Measurements from ENCODE around the gene MPND. TPM values are rescaled to one million over a fixed set of nuclear protein-coding genes. Genes with fewer than 3 reads are reported as not detected.

The MPND gene
- polyA plus RNA-seq, 1 experiment = 5.3 TPM

- Histone ChIP-seq H3K36me3 (ENCODE audit: control insufficient read depth, insufficient read depth, low read length) (peaks cover 4% of the 10 kb centered on the region), H3K27me3 (ENCODE audit: control insufficient read depth, insufficient read depth, low read length) (no peaks in the 10 kb centered on the region), H3K4me3 (ENCODE audit: low read depth, low read length) (no peak overlapping the region)
- ChIA-PET CTCF (interaction anchor here (0.9 to 1.6 kb wide), 2 partner anchors 11 to 27 kb away, joined by 3 read pairs; partner anchors contain the start of gene SH3GL1), POLR2A (no interaction called here)
- no peak for DNase-seq (ENCODE audit: low read depth)
- TF ChIP-seq, protein P1, sequence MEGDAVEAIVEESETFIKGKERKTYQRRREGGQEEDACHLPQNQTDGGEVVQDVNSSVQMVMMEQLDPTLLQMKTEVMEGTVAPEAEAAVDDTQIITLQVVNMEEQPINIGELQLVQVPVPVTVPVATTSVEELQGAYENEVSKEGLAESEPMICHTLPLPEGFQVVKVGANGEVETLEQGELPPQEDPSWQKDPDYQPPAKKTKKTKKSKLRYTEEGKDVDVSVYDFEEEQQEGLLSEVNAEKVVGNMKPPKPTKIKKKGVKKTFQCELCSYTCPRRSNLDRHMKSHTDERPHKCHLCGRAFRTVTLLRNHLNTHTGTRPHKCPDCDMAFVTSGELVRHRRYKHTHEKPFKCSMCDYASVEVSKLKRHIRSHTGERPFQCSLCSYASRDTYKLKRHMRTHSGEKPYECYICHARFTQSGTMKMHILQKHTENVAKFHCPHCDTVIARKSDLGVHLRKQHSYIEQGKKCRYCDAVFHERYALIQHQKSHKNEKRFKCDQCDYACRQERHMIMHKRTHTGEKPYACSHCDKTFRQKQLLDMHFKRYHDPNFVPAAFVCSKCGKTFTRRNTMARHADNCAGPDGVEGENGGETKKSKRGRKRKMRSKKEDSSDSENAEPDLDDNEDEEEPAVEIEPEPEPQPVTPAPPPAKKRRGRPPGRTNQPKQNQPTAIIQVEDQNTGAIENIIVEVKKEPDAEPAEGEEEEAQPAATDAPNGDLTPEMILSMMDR (IDR thresholded peaks at IDR 0.05; ENCODE audit: insufficient read depth, low read depth, low read length) = no peak
These were observed 29.6 kb downstream of the MPND start for GRCh38 chr19:4373013-4373367.

DNA sequence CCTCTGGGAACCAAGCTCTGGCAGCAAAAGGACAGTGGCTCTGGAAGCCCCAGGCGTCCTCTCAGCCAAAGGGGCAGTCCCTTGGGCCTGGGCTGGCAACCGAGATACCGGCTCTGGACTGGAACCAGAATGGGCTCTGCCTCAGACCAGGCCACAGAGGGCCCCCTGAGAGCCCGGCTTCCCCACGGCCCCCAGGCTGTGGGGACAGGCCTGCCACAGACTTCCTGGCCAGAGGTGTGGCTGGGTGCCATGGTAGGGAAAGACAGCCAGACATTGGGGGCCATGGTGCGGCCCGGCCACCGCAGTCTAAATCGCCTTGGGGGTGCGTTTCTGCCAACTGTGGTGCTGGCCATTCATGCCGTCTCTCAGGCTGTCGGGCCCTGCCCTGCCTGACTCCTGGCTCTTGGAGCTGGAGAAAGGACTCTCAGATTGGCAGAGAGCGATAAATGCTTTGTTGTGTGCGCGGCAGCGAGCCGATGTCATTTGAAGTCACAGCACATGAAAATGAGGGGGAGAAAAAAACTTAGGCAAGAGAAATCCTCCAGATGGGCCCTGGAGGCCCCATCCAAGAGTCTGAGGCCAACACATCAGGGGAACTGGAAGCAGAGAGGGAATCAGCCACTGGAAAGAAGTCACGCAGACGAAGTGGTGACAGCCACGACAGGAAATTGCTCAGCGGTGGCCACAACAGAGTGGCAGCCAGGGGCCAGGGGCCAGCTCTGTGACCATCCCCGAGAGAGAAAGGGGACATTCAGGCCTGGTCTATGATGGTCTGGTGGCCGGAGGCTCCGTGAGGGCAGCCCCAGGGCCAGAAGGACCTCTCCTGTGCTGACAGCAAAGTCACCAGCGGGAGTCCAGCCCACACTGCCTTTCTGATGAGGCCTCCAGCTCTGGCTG is 30.5 kb downstream of the MPND start:
- Histone ChIP-seq H3K4me3 (ENCODE audit: low read depth, low read length) (no peak overlapping the region), H3K36me3 (ENCODE audit: control insufficient read depth, insufficient read depth, low read length) (peaks cover 4% of the 10 kb centered on the region), H3K27me3 (ENCODE audit: control insufficient read depth, insufficient read depth, low read length) (no peaks in the 10 kb centered on the region)
- TF ChIP-seq, protein P1 (IDR thresholded peaks at IDR 0.05; ENCODE audit: insufficient read depth, low read depth, low read length) = no peak
- ChIA-PET CTCF (interaction anchor here (0.7 to 5.3 kb wide), 8 partner anchors 9 to 107 kb away, joined by 3 to 33 read pairs (median 8); partner anchors contain the start of gene SH3GL1), POLR2A (no interaction called here)
- peak; percentile 35 for DNase-seq (ENCODE audit: low read depth)

DNA sequence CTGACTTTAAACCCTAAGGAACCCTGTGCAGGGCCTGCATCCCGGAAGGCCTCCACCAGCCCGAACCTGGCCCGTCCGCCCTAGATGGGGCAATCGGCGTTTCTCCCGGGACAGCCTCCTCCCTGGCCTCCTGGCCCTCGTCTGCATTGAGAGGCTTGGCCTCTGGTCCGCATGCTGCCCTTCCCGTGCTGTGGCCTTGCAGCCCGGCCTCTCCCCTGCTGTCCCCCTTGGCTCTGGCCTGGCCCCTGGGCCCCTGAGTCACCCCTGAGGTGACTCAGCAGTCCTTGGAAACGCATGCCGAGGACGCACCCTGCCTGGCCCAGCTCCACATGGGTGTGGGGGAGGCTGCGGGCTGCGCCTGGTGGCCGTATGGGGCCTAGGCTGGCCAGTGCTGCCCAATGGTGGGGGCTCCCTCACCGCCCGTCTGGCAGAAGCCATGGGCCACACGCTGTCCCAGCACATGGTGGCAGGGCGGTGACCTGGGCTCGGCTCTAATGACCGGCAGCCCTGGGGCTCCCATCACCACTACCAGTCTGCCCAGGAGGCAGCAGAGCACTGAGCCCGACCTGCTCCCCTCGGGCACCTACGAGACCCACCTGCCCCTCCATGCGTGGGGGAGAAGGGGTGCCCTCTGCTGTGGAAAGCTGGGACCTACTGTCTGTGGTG is 31.3 kb downstream of the MPND start:
- peak; percentile 65 for DNase-seq (ENCODE audit: low read depth)
- TF ChIP-seq, protein P1 (IDR thresholded peaks at IDR 0.05; ENCODE audit: insufficient read depth, low read depth, low read length) = peak; percentile 24
- CTCF ChIA-PET = interaction anchor here (0.7 to 5.3 kb wide), 14 partner anchors 8 to 128 kb away, joined by 3 to 33 read pairs (median 6); partner anchors contain the start of genes SH3GL1 and YJU2
- H3K4me3 ChIP-seq (ENCODE audit: low read depth, low read length) = no peak overlapping the region
- no peaks in the 10 kb centered on the region for H3K27me3 ChIP-seq (ENCODE audit: control insufficient read depth, insufficient read depth, low read length)
- POLR2A ChIA-PET = no interaction called here
- peaks cover 4% of the 10 kb centered on the region for H3K36me3 ChIP-seq (ENCODE audit: control insufficient read depth, insufficient read depth, low read length)

DNA sequence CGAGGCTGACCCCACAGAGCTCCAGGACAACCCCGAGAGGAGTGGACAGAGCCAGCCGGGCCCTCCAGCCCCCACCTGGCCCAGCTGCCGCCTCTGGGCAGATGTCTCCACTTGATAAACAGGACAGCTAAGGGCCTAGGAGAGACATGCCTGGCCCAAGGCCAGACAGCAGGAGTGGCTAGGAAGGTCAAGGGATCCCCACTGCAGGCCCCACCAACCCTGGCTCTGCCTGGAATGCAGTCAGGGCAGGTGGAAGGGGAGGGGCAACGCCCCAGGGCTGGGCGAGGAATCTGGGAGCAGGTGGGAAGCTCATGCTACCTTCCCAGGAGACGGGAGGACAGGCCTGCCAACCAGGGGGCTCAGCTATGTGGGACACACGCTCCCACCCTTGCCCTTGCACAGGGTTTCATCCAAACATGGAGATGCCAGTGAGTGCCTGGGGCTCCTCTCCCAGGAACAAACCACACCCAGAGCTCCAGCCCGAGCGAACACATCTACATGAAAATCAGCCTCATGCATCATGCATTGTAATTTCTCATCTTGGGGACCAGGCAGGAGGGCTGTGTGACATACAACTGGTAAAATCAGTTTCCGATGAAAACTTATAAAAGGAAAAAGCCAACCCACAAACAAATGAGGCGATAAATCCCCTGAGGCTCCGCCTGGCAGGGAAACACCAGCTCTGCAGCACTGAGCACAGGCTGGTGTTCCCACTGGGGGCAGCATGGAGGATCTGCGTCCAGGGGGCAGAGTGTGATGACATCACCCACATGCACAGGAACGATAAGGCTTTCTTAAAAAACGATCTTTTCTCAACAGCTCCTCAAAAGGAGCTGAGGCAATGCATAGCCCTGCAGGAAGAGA is 32.0 kb downstream of the MPND start:
- ChIA-PET CTCF (interaction anchor here (0.6 to 5.3 kb wide), 14 partner anchors 9 to 129 kb away, joined by 3 to 33 read pairs (median 6); partner anchors contain the start of genes SH3GL1 and YJU2), POLR2A (no interaction called here)
- DNase-seq (ENCODE audit: low read depth) = no peak
- Histone ChIP-seq H3K4me3 (ENCODE audit: low read depth, low read length) (no peak overlapping the region), H3K27me3 (ENCODE audit: control insufficient read depth, insufficient read depth, low read length) (no peaks in the 10 kb centered on the region), H3K36me3 (ENCODE audit: control insufficient read depth, insufficient read depth, low read length) (peaks cover 3% of the 10 kb centered on the region)
- TF ChIP-seq, protein P1 (IDR thresholded peaks at IDR 0.05; ENCODE audit: insufficient read depth, low read depth, low read length) = peak; percentile 56
